HG03108 (cell line): ENCODE data around the gene PNPLA8.
"Not testable (repeated sequence)": the region's sequence is repeated elsewhere in the genome, so short reads cannot be mapped to it uniquely, and the experiment has no call there.

Source experiments
- ATAC-seq: cut with Tn5 transposase; IDR thresholded peaks from one replicate; pipeline ENCODE4 v1.9.1; 2021; ENCODE audit warnings: moderate library complexity; ENCODE audit not compliant: unreplicated experiment

The PNPLA8 gene

DNA sequence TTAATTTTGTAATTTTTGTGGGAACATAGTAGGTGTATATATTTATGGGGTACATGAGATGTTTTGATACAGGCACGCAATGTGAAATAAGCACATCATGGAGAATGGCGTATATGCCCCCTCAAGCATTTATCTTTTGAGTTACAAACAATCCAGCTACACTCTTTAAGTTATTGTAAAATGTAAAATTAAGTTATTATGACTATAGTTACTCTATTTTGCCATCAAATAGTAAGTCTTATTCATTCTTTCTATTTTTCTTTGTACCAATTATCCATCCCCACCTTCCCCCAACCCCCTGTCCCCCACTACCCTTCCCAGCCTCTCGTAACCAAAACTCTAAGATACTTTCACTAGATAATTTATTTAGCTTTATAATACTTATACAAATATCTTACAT, 7.8 kb upstream of the PNPLA8 start:
- ATAC-seq: no peak

DNA sequence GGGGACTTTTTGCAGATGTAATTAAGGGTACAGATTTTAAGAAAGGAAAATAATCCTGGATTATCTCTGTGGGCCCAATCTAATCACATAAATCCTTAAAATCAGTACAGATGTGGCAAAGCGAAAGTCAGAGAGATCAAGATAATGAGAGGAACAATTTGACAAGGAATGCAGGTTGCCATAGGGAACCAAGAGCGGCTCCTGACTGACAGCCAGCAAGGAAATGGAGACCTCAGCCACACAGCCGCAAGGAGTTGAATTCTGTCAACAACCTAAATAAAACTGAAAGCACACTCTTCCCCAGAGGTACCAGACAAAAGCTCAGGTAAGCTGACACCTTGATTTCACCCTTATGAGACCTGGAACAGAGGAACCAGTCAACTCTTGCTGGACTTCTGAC, 3.4 kb upstream of the PNPLA8 start:
- ATAC-seq: no peak

DNA sequence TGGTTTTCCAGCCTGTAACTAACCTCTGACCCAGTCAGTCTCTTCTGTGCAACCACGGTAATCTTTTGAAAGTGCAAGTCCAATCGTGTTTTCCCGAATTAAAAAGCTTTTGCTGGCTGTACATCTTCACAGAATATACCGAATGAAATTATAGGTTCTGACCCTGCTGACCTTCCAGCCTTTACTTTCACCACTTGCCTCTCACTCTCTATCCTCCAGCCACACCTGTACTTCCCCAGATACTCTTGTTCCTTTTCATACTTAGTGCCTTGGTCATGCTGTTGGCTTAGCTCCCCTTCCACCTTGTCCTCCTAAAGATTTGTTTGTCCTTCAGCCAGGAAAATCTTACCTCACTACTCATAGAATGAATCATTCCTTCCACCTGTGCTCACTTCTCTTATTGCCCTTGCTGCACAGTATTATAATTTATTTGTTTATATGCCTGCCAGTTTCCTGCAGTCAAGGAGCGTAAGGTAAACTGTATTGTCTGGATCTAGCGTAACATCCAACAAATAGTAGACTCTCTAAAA, 2.3 kb upstream of the PNPLA8 start:
- no peak for ATAC-seq

- no peak for ATAC-seq
Measured at GRCh38 chr7:108526768-108527017, 758 bp upstream of the PNPLA8 start.

GRCh38 chr7:108525327-108525984, 479 bp downstream of the PNPLA8 start:
- ATAC-seq: peak; percentile 48

DNA sequence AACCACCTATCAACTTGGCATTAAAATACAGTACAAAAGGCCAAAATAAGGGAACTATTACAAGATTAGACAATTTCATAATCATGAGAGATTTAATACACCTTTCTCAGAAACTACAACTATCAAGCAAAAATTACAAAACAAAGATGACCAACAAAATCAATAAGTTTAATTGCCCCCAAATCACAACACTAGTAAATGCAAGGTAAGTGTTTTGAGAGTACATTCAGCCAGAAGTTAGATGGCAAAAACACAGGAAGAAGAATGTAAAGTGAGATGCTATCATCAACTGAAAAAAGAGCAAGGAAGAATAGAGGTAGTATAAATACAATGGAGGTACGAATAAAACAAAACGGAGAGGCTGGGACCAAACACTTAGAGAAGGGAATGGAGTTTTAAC, 3.2 kb downstream of the PNPLA8 start:
- no peak for ATAC-seq

GRCh38 chr7:108517951-108518350, 8.0 kb downstream of the PNPLA8 start:
- no peak for ATAC-seq

DNA sequence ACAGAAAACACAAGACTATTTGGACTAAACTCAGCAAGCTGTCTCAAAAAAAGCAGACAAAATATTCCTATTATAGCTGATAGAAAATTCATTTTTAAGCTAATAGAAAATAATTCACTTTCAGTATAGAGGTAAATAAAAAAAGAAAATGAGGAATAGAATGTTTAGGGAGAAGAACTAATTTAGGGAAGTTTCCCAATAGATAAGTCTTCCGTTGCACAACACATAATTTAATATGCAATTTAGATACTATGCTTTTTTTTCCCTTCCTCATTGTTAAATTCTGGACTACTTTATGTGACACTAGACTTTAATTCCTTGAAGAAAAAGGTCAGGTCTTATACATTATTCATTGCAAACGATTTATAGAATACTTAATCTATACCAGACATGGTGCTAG, 10.3 kb downstream of the PNPLA8 start:
- no peak for ATAC-seq

- no peak for ATAC-seq
Measured at GRCh38 chr7:108515013-108515412, 10.9 kb downstream of the PNPLA8 start.

GRCh38 chr7:108511939-108512338, 14.0 kb downstream of the PNPLA8 start:
- no peak for ATAC-seq

- ATAC-seq: not testable (repeated sequence)
Measured at GRCh38 chr7:108504576-108504975, 21.4 kb downstream of the PNPLA8 start.

DNA sequence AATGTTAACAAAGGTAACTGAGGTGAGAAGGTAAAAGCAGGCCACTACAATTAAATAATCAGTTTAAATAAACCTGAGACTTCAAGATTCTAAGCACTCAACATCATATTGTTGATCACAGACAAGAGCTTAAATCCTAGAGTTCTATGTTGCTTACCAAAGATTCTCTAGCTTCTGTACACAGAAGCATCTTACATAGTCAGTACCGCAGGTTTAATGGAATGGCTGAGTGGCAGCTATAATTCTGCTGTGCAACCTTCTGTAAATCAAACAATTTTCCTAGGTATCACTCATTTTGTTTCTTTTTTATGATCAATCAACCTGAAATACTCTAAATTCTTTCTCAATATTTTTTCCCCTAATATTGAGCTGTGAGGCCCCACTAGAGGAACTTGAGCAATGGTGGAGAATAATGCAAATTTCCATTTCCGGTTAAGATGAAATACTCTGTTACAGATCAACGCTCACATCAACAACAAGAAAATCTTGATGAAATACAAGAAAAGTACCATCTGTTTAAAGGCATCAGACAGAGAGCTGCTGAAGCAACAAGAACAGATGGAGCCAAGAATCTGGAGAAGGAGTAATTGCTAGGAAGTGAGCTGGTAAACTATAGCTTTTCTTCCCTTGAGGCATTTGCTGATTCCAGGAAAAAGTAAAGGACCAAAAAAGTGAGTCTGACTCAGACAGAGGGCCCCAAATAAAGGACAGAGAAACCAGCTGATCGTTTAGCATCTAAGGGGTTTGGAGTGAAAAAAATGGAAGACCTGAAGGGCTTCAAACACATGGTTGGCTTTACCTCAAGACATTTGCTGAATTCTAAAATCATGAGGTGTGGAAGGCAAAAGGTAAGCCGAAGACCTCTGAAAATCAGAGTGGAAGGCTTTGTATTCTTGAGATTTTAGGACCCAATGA, 22.6 kb downstream of the PNPLA8 start:
- peak; percentile 94 for ATAC-seq

- ATAC-seq: no peak
Measured at GRCh38 chr7:108499566-108499965, 26.4 kb downstream of the PNPLA8 start.

DNA sequence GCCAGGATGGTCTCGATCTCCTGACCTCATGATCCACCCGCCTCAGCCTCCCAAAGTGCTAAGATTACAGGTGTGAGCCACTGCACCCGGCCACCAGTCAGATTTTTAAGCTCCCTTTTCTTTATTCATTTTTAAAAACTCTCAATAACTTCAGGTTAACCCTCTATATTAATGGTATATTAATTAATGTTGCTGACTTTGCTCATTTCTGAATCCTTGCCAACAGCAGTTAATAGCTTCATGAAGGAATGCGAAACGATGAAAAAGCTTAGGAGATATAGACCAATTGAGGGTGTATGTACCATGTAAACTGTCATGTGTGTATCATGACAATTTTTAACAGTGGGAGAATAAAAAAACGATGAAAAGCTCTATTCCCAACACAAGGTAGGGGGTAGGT, 27.5 kb downstream of the PNPLA8 start:
- ATAC-seq: no peak

GRCh38 chr7:108497082-108497725, 28.7 kb downstream of the PNPLA8 start:
- ATAC-seq: peak; percentile 62

DNA sequence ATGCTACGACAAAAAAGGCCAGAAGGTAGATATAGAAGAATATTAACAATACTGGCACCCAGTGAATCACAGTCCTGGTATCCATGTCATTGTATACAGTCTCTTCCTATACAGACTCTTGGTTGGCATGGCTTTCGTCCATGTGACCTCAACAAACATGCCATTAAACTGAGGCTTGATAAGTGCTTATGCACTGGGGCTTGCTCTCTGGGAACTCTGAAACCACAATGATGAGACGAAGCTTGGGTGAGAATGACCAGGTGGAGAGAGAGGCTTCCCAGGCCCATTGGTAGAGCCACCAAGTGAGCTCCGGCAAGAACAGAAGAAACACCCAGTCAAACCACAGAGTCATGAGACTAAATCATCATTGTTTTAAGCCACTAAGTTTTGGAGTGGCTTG, 33.2 kb downstream of the PNPLA8 start:
- ATAC-seq: no peak

DNA sequence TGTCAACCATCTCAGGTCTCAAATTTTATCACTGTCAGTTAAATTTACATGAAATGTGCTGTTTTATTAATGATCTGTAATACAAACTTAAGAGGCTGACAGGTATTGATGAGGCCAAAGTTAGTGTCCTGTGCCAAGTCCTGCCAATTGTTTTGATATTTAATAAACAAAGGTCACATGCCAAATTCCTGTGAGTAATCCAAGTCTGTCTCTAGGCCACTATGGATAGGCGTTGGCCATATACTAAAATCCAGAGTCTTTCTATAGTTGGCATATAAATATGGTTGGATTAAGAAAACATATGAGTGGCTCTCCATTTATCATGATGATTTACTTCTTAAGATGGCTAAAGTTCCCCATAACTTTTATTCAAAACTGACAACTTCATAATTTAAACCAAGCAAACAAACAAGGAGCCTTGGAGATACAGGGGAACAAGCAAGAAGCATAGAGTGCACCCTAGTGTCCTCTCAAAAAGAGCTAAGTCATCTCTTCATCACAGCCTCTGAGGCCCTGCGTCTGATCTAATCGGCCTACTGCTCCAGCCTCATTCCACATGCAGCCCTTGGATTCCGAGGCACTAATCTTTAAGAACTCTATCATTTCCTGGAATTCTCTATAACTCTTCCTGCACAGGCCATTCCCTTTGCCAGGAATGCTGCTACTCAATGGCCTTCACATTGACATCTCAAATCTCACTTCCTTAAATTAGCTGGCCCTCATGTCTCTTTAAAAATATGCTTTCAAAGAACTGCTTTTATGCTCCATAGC, 37.0 kb downstream of the PNPLA8 start:
- no peak for ATAC-seq

- no peak for ATAC-seq
Measured at GRCh38 chr7:108487646-108488045, 38.3 kb downstream of the PNPLA8 start.

- no peak for ATAC-seq
Measured at GRCh38 chr7:108486291-108486966, 39.5 kb downstream of the PNPLA8 start.

GRCh38 chr7:108484137-108484536, 41.8 kb downstream of the PNPLA8 start:
- no peak for ATAC-seq

GRCh38 chr7:108480311-108480710, 45.6 kb downstream of the PNPLA8 start:
- ATAC-seq: no peak
